ENCODE measurements around the gene IGLON5.
A peak's percentile ranks its signal among the peaks of the same experiment; 100 is the strongest.

IGLON5 gene

DNA sequence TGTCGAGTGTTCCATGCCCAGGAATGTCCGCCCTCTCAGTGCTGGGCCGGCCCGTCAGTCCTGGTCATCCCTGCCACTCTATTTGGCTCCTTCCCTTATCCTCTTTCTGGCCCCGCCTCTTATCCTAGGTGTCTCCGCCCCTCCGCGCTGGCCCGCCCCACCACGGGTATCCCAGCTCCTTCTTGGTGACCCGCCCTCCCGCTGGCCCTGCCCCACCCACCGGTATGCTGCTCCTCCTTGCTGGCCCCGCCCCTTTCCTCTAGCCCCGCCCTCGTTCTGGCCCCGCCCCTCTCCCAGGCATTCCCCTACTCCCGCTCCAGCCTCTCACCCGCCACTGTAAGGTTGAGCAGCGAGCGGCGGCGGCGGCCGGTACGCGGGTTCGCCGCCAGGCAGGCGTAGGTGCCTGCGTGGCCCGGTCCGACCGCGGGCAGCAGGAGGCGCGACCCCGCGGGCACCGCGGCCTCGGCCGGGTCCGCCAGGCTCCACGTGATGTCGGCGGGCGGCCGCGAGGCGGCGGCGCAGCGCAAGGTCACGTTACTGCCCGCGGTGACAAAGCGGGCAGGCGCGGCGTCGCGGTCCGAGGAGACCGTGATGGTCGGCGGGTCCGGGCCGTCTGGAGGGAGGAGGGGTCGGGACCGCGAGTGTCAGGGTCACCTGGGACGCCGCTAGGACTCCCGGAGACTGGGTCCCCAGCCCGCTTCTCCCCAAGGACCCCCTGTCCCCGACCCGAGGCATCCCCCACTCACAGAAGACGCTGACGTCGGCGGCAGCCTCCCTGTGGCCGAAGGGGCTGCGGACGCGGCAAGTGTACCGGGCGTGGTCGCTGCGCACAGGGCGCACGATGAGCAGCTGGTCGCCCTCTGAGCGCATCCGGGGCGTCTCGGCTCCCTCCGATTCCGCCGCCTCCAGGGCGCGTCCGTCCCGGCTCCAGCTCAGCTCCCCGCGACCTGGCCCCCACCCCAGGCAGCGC is 28.5 kb downstream of the IGLON5 start:
- peak; percentile 99 for DNase-seq

DNA sequence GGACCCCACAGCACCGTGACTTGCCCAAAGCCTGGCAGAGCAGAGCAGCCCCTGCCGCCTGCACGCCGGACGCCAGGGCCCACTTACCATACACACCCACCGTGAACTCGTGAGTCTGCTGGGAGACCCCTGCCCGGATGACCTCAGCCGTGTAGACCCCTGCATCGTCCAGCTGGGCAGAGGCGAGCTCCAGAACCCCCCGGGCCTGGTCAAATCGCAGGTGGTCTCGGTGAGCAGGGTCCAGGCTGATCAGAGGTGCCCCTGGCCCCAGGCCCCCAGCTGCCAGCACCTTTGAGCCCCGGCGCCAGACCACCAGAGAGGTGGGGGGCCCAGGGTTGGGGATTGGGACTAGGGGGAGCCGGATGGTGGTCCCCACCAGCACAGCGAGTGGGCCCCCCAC is 29.6 kb downstream of the IGLON5 start:
- DNase-seq: no peak

DNA sequence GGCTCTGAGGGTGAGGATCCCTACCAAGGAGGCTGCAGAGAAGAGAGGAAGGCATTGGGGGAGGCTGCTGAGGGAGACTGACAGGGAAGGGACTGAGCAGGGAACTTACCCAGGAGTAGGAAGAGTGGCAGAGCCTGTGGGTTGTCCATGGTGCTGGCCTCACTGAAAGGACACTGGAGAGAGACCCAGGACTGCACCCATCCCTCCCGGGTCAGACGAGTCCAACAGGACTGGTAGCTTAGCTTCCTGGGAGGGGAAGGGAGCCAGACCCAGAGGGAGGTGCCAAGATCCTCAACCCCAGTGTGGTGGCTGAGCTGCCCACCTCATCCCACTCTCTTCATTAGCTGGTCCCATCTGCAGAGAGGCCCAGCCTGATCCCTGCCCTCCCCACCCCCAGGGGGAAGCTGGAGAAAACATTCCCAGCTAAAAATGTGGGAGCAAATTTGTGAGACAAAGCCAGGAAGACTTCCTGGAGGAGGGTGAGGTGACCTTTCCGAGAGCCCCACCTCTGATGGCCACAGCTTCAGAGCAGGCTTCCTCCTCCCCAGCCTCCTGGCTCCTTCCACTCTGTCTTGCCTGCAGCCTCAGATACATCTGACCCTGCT is 30.6 kb downstream of the IGLON5 start, which contains the start of gene VSIG10L:
TSS of gene VSIG10L (minus strand) at position 164 of the 605 bp plus-strand sequence. CDS start at position 149, 15 bp downstream.
- no peak for DNase-seq

DNA sequence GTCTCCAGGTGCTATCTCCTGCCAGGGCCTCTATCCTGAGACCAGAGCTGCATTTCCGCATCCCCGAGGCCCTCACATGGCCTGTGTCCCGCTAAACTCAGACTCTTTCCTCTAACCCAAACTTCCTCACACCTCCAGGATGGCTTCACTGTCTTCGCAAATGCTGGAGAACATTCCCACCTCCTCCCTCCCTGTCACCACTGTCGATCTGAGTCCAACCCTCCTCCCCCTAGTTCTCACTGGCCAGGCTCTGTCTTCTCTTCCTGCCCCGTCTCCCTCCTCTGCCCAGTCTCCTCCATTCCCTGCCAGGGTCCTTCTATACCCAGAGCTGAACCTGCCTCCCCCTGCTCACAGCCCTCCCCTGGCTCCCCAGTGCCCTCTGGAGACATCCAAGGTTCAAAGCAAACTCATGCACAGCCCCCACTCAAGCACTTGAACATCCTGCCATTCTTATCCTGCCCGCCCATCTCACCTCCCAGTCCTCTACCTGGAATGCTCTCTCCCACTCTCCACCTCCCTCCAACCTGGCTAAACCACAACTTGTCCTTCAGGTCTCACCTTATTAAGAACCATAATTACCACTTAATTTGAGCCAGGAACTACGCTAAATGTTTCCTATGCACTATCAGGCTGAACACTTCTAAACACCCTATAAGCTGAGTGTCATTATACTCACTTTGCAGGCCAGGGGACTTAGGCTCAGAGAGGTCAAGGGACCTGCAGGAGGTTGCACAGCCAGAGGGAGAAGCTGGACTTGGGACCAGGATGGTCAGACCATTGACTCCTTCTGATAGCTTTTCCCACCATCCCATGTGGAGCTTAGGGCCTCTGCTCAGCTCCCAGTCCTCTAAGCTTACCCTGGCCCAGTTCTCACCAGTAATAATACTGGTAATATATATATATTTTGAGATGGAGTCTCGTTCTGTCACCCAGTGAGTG is 31.5 kb downstream of the IGLON5 start:
- DNase-seq: peak; percentile 7

DNA sequence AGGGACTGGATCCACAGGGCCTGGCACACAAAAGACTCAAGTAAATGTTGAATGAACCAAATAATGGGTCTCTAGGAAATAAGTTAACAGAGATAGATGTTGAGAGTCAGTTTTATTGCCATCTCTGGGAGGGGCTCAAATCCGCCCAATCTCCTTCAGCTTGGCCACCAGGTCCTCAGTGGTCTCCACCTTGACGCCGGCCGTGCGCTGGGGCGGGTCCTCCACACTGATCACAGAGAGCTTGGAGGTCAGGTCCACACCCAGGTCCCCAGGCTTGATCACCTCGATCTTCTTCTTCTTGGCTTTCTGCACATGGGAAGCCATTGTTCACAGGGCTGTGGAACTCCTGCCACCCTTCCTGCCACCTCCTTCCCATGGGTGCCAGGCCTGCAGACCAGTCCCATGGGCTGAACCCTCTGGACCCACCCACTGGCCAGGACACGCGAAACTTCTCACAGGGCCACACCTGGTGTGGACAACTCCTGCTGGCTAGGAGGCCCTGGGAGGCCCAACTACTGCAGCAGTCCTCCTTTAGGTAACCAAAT is 33.7 kb downstream of the IGLON5 start:
- no peak for DNase-seq

DNA sequence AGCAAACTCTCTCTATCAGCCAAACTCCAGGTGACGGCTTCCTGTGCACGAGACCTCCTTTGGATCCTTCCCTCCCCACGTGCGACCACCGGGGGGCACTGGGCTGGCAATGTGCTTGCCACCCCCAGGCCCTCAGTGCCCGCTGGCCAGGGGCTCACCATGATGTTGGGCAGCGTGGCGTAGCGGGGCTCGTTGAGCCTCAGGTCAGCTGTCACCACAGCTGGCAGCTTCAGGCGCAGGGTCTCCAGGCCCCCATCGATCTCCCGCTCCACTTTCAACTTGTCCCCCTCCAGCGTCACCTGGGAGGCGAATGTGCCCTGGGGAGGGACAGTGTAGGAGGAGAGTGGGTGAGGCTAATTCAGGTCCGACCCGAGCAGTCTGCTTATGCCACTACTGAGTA is 35.3 kb downstream of the IGLON5 start:
- DNase-seq: no peak

DNA sequence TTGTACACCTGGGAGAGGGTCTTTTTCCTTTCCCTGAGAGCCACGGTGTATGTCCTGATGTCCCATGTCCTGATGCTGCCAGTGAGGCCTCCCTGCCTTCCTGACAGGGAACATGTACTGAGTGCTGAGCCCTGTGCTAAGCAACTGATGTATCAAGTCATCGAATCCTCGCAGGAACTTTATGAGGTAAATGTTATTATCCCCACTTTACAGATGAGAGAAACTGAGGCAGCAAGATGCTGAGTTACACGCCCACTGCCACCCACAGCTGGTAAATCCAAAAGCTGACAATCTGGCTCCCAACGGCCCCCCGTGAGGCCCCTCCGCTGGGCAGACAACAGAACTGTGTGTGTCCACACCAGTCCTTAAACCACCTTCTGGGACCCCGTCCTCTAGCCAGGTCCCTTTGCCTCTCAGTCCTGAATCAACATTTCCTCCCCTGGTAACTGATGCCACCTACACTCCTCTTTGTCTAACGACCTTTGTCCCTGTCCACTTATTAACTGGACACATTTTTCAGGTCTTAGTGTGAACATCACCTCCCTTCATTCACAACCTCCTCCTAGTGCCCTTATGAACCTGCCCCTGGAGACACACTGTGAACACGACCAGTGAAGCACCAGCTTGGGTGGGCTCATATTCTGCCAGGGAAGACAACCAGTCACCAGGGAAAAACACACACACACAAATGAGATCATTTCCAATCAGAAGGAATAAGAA is 35.9 kb downstream of the IGLON5 start:
- no peak for DNase-seq

DNA sequence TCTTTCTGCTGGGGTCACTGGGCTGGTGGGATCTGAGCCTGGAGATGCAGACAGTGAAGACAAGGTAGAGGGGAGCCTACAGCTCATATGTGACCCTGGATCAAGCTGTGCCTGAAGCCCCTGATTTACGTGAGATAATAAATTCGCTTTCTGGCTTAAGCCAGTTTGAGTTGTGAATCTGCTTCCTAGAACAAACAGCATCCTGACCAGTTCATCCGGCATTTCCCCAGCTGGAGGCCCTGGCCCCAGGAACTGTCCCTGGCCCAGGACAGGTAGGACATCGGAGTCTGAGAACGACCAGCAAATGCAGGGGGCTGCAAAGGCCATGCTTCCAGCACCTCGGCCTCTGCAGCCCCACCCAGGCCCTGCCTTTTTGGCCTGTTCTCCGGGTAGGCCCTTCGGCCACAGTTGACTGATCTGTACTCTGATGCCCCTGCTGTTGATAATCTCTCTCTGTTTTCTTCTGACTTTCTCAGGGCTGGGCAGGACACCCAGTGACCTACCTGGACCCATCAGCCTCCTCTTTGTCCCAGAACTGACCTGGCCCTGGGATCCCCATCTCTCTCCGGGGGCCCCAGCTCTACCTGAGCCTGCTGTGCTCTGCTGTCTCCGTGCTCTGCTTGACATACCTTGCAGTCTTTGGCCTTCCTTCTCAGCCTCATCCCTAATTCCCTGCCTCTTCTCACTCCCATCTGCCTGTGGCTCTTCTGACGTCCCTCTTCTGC is 40.0 kb downstream of the IGLON5 start:
- DNase-seq: no peak

DNA sequence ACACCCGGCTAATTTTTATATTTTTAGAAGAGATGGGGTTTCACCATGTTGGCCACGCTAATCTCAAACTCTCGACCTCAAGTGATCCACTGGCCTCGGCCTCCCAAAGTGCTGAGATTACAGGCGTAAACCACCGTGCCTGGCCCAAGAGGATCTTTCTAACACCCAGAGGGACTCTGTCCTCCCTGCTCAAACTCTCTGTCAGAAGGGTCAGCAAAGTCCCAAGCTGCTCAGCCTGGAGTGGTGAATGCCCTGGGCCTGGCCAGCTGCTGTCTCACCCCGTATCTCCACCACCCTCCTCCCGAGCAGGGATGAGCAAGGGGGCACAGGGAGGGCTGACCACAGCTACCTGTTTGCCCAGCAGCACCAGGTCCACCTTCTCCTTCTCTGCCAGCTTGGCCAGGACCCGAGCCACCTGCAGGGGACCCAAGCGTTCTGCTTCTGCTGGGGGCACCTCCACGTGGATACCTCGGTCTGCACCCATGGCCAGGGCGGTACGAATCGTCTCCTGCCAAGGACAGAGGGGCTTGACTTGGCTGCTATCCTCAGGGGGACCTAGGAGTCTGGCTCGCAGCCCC is 41.4 kb downstream of the IGLON5 start:
- DNase-seq: no peak

DNA sequence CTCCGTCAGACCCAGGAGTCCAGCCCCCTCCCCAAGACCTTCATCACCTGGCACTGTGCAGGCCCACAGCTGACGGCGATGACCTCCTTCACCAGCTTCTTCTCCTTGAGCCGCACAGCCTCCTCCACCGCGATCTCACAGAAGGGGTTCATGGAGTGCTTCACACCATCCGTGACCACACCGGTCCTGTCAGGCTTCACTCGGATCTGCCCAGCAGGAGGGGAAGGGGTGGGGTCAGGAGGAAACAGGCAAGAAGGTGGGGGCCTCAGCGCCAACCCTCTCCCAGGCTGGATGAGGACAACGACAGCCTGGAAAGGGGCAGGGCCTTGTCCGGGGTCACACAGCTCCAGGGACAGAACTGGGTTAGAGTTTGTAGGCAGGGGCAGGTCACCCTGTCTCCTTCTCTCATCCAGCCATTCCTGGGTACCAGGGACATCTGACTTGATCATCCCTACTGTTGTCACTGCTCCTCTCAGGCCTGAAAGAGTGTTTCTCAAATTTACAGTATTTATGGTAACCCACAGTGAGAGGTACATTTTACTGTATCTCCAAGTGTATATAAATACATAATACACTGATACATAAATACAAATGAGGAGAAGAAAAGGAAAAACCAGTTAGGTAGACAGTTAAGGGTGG is 42.8 kb downstream of the IGLON5 start:
- no peak for DNase-seq

DNA sequence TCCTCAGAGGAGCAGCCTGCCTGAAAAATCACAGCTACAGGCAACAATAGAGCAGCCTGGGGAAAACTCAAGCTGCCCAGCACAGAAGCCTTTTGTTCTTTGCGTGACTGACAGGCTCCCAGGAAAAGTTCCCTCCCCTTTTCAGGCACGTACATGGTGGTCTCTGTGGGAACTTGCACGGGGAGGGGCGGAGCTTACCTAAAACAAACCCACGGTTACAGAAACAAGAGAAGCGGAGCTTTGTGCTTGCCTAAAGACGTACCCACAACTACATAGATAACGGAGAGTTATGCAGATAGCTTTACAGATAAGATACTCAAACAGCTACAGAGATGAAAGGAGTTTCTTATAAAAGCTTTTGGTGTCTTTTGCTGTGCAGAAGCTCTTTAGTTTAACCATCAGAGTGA is 43.3 kb downstream of the IGLON5 start:
- DNase-seq: peak; percentile 69

DNA sequence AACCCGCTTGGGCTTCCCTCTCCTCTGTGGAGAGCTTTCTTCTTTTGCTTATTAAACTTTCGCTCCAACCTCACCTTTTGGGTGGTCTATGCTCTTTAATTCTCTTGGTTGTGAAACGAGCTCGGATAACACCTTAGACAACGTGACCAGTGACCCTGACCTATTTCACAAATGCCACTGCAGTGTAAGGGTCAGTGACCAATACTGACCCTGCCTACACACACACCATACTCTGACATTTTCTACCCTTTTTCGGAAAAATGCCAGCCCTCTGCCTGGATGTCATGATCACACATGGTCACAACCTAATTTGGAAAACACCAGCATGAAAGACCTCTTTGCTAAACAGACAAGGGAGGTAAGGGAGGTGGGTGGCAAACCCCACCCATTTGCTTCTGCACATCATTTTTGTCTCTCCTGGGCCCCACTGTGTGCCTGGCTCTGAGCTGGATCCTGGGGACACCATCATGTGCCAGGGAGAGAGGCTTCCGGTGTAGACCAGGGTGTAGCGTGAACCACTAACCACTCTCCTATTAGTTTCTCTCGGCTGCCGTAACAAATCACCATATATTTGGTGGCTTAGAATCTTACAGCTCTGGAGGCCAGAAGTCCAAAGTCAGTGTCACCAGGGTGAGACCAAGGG is 44.8 kb downstream of the IGLON5 start:
- DNase-seq: no peak

DNA sequence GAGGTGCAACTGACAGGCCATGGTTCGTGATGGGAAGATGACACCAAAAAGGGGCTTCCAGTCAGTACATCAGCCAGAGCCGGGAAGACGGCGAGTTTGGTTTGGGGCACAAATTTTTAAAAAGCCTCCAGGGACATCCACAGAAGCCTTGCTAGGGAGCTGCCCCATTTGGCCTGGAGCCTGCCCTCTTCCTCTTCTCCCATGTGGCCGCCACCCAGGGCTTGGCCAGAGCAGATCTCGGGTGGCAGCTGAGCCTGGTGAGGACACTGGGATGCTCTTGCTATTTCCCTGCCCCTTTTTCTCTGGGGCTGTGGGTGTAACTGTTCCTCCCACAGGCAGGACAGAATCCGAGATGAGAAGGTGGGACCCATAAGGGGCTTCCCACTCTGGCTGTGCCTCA is 46.5 kb downstream of the IGLON5 start:
- no peak for DNase-seq

DNA sequence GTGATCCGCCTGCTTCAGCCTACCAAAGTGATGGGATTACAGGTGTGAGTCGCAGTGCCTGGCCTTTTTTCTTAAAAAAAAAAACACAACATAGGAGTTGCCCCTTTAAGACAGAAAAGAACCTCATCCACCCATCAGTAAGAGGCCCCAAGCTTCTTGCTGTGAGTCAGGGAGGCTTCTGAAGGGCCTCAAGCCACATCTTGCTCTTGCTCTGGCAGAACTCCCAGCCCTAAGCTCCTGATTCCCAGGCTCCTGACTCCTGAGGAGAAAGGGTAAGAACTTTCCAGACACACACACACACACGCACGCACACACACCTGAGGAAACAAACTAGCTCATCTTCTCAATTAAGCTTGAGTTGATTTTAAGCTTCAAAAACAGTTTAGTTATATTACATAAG is 47.9 kb downstream of the IGLON5 start:
- no peak for DNase-seq

DNA sequence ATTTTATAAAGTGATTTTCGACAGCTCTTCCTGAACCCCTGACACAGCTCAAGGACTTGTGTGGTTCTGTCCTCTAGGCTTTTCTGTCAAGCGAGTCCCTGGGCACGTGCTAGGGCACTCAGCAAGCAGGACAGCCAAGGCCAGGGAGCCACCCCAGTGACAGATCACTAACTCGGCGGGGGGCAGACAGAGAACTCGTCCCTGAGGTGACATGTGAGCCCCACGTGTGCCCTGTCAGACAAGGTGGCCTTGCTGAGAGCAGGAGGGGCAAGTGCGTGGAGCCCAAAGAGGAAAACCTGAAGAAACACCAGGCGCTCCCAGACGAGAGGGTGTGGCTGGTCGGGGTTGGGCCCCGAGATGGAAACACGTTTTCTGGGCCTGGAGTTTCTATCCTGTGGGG is 49.8 kb downstream of the IGLON5 start:
- no peak for DNase-seq

DNA sequence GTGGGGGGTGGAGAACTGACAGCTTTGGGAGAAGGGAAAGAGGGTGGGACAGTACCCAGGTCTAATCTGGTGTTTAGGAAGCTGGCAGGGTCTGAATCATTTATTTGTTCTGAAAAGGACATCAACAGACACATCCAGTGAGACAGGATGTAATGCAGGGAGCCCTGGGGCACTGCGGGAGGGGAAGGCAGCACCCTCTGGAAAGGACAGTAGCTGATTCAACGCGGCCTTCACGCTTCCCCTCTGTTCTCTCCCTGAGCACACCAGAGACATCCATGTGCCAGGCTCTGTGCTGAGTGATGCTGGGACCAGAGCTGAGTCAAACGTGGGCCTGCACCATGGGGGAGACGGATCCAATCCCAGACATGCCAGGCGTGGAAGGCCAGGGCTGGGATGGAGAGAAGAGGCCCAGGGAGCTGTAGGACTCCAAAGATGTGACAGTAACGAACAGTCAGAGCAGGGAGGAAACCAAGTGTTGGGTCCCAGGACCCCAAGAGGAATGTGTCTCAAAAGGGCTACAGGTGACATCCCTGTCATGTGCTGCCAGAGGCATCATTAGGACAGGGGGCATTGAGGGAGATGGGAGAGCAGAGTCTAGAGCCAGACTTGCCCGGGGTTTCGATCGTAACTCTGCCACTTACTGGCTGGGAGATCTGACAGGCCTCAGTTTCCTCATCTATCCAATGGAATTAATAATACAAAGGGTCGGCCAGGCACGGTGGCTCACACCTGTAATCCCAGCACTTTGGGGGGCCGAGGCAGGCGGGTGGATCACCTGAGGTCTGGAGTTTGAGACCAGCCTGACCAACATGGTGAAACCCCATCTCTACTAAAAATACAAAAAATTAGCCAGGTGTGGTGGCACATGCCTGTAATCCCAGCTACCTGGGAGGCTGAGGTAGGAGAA is 53.0 kb downstream of the IGLON5 start:
- no peak for DNase-seq

DNA sequence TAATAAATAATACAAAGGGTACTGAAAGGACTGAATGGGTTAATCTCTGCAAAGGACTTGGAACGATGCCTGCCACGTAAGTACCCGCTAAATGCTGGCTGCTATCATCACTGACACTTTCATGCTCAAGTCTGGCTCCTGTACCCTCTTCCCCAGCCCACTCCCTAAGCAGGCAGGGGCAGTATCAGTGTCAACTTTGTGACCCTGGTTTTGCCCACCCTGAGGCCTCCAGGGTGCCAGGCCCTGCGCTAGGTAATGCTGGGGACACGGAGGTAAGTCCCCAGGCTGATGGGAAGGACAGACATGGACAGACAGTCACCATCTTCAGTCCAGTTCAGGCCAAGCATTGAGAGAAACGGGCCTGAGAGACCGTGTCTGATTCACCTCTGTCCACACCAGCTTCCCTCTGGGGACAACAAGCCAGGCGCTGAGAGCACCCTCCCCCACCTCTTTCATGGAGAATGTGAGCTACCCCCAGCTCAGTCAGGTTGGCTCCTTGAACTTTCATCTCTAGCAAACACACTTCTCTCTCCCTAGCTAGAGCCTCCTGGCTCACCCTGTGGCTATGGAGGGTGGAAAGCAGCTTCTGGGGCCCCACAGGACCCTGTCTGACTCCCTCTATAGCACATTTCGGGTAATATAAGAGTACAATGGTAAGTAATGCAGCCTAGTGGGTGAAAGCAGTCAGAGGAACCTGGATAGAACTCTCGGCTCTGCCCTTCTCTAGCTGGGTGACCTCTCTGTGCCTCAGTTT is 53.9 kb downstream of the IGLON5 start:
- peak; percentile 65 for DNase-seq

DNA sequence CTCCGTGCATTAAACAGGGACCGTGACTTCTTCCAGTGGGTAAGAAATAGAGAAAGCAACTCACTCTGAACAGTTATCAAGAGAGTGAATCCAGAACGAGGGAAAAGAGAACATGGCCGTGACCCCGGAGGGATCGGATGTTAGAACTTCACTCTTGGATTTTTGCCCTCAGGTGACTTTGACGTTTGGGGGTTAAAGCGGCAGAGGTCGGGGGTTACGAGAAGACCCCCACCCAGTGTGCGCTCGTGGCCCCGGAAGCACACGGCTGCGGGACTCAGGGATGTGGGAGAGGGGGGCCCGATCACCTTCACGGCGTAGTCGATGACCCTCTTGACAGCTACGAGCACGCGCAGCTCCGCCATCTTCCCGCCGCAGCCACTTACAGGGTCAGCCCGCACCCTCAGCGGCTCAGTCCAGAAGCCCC is 54.5 kb downstream of the IGLON5 start, which contains the start of gene ETFB:
TSS of gene ETFB (minus strand) at position 424 of the 424 bp plus-strand sequence. CDS start at position 362, 62 bp downstream.
- DNase-seq: no peak

Data from hematopoietic multipotent progenitor cell treated with erythropoietin and hydrocortisone succinate and interleukin-3 and kit ligand, for 4 days (in vitro differentiated cells).